SH-SY5Y (cell line): ENCODE results near the gene DSG4.

Experiments used
- GATA2 ChIP-seq: IDR thresholded peaks from 2 replicates; pipeline ENCODE4 v1.6.1; 2011; ENCODE audit warnings: mild to moderate bottlenecking, low read depth, low read length
- GATA3 ChIP-seq: IDR thresholded peaks from 2 replicates; pipeline ENCODE4 v1.6.1; 2011; ENCODE audit warnings: low read depth, mild to moderate bottlenecking, low read length, moderate library complexity

Gene DSG4

GRCh38 chr18:31428211-31428610, 51.6 kb downstream of the DSG4 start:
- TF ChIP-seq GATA2 (no peak), GATA3 (no peak)

GRCh38 chr18:31429623-31430022, 53.0 kb downstream of the DSG4 start:
- TF ChIP-seq GATA2 (no peak), GATA3 (no peak)

GRCh38 chr18:31430072-31430471, 53.5 kb downstream of the DSG4 start:
- TF ChIP-seq GATA3 (no peak), GATA2 (no peak)

- TF ChIP-seq GATA2 (no peak), GATA3 (no peak)
These were observed 54.0 kb downstream of the DSG4 start for GRCh38 chr18:31430554-31430953.

- TF ChIP-seq GATA2 (no peak), GATA3 (no peak)
These were observed 55.7 kb downstream of the DSG4 start for GRCh38 chr18:31432316-31432715.

GRCh38 chr18:31436825-31437224, 60.2 kb downstream of the DSG4 start:
- no peak for TF ChIP-seq GATA3

- no peak for TF ChIP-seq GATA2
- TF ChIP-seq GATA3 = no peak
These were observed 61.8 kb downstream of the DSG4 start for GRCh38 chr18:31438402-31438801.

- no peak for TF ChIP-seq GATA3
- TF ChIP-seq GATA2 = no peak
These were observed 63.3 kb downstream of the DSG4 start for GRCh38 chr18:31439807-31440325.

GRCh38 chr18:31440787-31441186, 64.2 kb downstream of the DSG4 start:
- no peak for TF ChIP-seq GATA3
- no peak for TF ChIP-seq GATA2

GRCh38 chr18:31441493-31441892, 64.9 kb downstream of the DSG4 start:
- TF ChIP-seq GATA2 (no peak), GATA3 (no peak)

- TF ChIP-seq GATA2 = no peak
- no peak for TF ChIP-seq GATA3
These were observed 67.6 kb downstream of the DSG4 start for GRCh38 chr18:31444142-31444541.

GRCh38 chr18:31445908-31446307, 69.3 kb downstream of the DSG4 start:
- TF ChIP-seq GATA2 = no peak
- no peak for TF ChIP-seq GATA3

- TF ChIP-seq GATA3 = no peak
- TF ChIP-seq GATA2 = no peak
These were observed 70.3 kb downstream of the DSG4 start for GRCh38 chr18:31446854-31447253.

- TF ChIP-seq GATA3 (no peak), GATA2 (no peak)
These were observed 71.1 kb downstream of the DSG4 start, which contains the start of gene DSG3 for GRCh38 chr18:31447530-31448191. Gene DSG3 (plus strand): TSS chr18:31447741. CDS start chr18:31447878, 137 bp downstream.

GRCh38 chr18:31450409-31450808, 73.8 kb downstream of the DSG4 start:
- no peak for TF ChIP-seq GATA2
- TF ChIP-seq GATA3 = no peak

- no peak for TF ChIP-seq GATA3
- TF ChIP-seq GATA2 = no peak
These were observed 75.0 kb downstream of the DSG4 start for GRCh38 chr18:31451625-31452024.
